ENCODE results near the gene RD3L.

Gene RD3L

DNA sequence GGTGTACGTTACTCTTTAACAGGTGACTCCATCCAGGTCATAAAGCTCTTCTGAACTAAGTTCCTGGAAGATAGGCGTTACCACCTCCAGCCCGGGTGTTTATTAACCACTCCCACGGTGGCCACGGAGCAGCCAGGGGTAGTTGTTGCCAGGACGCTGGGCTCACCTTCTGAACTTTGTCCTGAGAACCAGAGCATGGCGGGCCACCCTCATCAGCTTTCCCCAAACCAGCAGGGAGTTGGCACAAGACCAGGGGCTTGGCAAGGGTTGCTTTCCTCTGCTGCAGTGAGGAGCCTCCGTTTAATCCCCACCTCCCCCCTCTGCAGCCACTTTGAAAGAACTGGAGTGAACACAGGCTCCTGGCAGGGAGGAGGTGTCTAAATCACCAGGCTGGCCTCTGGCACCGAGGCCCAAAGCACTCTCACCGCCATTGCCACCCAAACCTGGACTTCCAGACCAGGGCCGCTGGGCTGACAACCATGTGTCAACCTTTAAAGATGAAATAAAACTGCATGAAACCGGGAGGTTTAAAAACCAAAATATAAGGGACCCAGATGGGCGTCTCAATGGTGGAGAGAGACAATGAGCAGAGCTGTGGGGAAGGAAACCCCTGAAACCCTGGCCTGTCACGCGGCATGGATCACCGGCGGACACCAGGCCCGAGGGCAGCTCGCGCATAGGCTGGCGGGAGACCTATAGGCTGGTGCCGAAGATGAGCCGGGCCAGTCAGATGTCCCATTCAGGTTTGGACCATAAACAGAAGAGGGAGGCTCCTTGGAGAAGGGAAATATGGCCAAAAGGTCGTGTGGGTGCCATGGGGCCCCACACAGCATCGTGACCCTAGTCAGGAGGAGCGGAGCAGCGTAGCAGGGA is 45.0 kb downstream of the RD3L start:
- DNase-seq: no peak

DNA sequence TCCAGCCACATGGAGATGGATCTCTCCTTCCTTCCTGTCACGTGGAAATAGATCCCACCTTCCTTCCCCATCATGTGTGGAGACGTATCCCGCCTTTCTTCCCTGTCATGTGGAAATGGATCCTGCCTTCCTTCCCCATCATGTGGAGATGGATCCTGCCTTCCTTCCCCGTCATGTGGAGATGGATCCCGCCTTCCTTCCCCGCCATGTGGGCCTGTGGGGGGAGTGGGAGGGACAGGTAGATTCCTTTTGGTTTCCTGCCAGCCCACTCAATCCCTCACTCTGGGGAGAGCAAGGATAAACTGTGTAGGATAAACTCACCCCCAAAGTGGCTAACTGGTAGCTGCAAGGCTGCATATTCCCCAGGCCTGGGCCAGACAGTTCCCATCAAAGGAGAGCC is 45.8 kb downstream of the RD3L start:
- ChIA-PET POLR2A (no interaction called here), CTCF (interaction anchor here (1.4 to 2.1 kb wide), 2 partner anchors 16 to 92 kb away, joined by 3 to 4 read pairs; no protein-coding TSS in a partner anchor)
- peaks cover 0 to 2% (median under 1%) of the 10 kb centered on the region in 4 experiments for H3K4me1 ChIP-seq (ENCODE audit: control extremely low read depth in 1 of 4, control insufficient read depth in 4 of 4, insufficient read depth in 4 of 4, low read length in 3 of 4)
- no peak overlapping the region for H3K27ac ChIP-seq (ENCODE audit: insufficient read depth in 1 of 2, low read depth in 1 of 2, low read length in 2 of 2, poor library complexity in 1 of 2, severe bottlenecking in 2 of 2)
- H3K27me3 ChIP-seq (replicated peaks in 2 of 5; ENCODE audit: control insufficient read depth in 4 of 5, insufficient read depth in 5 of 5, low read length in 4 of 5): peaks cover 0 to 6% (median 0%) of the 10 kb centered on the region in 5 experiments
- H3K9me3 ChIP-seq (ENCODE audit: control extremely low read depth in 1 of 5, control insufficient read depth in 4 of 5, insufficient read depth in 2 of 5, low read depth in 1 of 5, low read length in 4 of 5): peaks cover 0 to 3% (median 0%) of the 10 kb centered on the region in 5 experiments
- no peaks in the 10 kb centered on the region for H3K36me3 ChIP-seq (ENCODE audit: control insufficient read depth in 4 of 4, insufficient read depth in 4 of 4, low read length in 3 of 4)
- H3K4me3 ChIP-seq (ENCODE audit: control insufficient read depth in 1 of 7, extremely low read depth in 1 of 7, insufficient read depth in 4 of 7, low read depth in 2 of 7, low read length in 6 of 7): no peak overlapping the region
- 77% methylated on average over 5 of the region's 6 CpGs for WGBS (ENCODE audit: insufficient coverage)
- DNase-seq: no peak

More for the DNA sequence above, 45.0 kb downstream of the RD3L start:
- peaks cover 0 to 6% (median 0%) of the 10 kb centered on the region in 5 experiments for H3K27me3 ChIP-seq (replicated peaks in 2 of 5; ENCODE audit: control insufficient read depth in 4 of 5, insufficient read depth in 5 of 5, low read length in 4 of 5)
- H3K4me1 ChIP-seq (ENCODE audit: control extremely low read depth in 1 of 4, control insufficient read depth in 4 of 4, insufficient read depth in 4 of 4, low read length in 3 of 4): peaks cover 0 to 2% (median under 1%) of the 10 kb centered on the region in 4 experiments
- ChIA-PET CTCF (interaction anchor here (0.7 to 2.1 kb wide), 3 partner anchors 17 to 93 kb away, joined by 3 to 4 read pairs (median 3); no protein-coding TSS in a partner anchor), POLR2A (no interaction called here)
- H3K9me3 ChIP-seq (ENCODE audit: control extremely low read depth in 1 of 5, control insufficient read depth in 4 of 5, insufficient read depth in 2 of 5, low read depth in 1 of 5, low read length in 4 of 5): peaks cover 0 to 3% (median 0%) of the 10 kb centered on the region in 5 experiments
- 96% methylated on average over 23 of the region's 27 CpGs for WGBS (ENCODE audit: insufficient coverage)
- H3K27ac ChIP-seq (ENCODE audit: insufficient read depth in 1 of 2, low read depth in 1 of 2, low read length in 2 of 2, poor library complexity in 1 of 2, severe bottlenecking in 2 of 2): no peak overlapping the region
- no peaks in the 10 kb centered on the region for H3K36me3 ChIP-seq (ENCODE audit: control insufficient read depth in 4 of 4, insufficient read depth in 4 of 4, low read length in 3 of 4)
- H3K4me3 ChIP-seq (ENCODE audit: control insufficient read depth in 1 of 7, extremely low read depth in 1 of 7, insufficient read depth in 4 of 7, low read depth in 2 of 7, low read length in 6 of 7): no peak overlapping the region

DNA sequence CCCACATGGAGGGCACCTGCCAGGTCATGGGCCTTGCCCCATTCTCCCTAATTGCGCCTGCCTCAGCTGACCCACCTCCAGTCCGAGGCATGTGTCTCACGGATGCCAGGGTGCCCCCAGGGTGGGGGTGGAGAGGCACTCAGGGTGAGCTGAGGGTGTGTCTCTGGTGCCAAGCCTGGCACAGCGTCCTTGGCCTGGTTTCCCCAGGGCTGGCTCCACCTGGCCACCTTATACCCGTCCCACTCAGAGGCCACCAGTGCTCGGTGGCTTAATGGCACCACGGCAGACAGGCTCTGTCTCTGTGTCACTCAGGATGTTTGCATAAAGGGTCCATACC is 47.6 kb downstream of the RD3L start:
- peaks cover 0 to 3% (median 0%) of the 10 kb centered on the region in 5 experiments for H3K9me3 ChIP-seq (ENCODE audit: control extremely low read depth in 1 of 5, control insufficient read depth in 4 of 5, insufficient read depth in 2 of 5, low read depth in 1 of 5, low read length in 4 of 5)

DNA sequence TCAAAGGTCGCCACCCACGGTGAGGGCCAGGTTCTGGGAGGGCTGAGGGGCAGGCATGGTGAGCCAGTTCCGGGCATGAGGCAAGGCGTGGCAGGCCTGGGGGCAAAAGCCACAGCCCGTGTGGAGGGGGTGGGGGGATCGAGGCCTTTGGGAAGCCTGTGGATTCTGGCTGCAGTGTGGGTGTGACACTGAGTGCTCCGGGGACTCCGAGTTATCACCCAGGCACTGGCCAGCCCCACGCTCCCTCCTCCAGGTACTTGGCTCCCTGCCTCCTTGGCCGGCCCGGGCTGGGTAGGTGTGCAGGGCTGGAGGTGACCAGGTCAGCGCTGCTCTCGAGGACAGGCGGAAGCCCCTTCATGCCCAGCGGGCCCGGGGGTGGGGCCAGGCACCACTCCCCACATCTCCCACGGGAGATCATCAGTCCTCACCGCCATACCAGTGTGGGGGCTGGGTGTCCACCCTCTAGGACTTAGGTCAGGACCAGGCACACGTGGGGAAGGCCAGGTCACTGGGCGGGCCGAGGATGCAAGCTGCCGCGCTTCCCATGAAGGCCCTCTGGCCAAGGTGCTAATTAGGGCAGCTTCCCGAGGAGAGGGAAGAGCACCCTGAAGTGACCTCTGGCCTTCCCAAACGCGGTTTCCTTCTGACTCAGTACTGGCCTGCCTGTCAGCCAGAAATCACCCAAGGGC is 48.2 kb downstream of the RD3L start:
- no peaks in the 10 kb centered on the region for H3K36me3 ChIP-seq (ENCODE audit: control insufficient read depth in 4 of 4, insufficient read depth in 4 of 4, low read length in 3 of 4)
- WGBS (ENCODE audit: insufficient coverage): 90% methylated on average over 21 of the region's 26 CpGs
- peaks cover 0 to 3% (median 0%) of the 10 kb centered on the region in 5 experiments for H3K9me3 ChIP-seq (ENCODE audit: control extremely low read depth in 1 of 5, control insufficient read depth in 4 of 5, insufficient read depth in 2 of 5, low read depth in 1 of 5, low read length in 4 of 5)
- ChIA-PET CTCF (interaction anchor here (1.3 kb wide), 1 partner anchor 11 kb away, joined by 4 read pairs; no protein-coding TSS in a partner anchor), POLR2A (no interaction called here)
- H3K4me1 ChIP-seq (ENCODE audit: control extremely low read depth in 1 of 4, control insufficient read depth in 4 of 4, insufficient read depth in 4 of 4, low read length in 3 of 4): no peaks in the 10 kb centered on the region
- peaks cover 0 to 6% (median 0%) of the 10 kb centered on the region in 5 experiments for H3K27me3 ChIP-seq (replicated peaks in 2 of 5; ENCODE audit: control insufficient read depth in 4 of 5, insufficient read depth in 5 of 5, low read length in 4 of 5)
- no peak overlapping the region for H3K27ac ChIP-seq (ENCODE audit: insufficient read depth in 1 of 2, low read depth in 1 of 2, low read length in 2 of 2, poor library complexity in 1 of 2, severe bottlenecking in 2 of 2)
- no peak overlapping the region for H3K4me3 ChIP-seq (ENCODE audit: control insufficient read depth in 1 of 7, extremely low read depth in 1 of 7, insufficient read depth in 4 of 7, low read depth in 2 of 7, low read length in 6 of 7)
- DNase-seq: no peak

More for the DNA sequence above, 47.6 kb downstream of the RD3L start:
- Histone ChIP-seq H3K27ac (ENCODE audit: insufficient read depth in 1 of 2, low read depth in 1 of 2, low read length in 2 of 2, poor library complexity in 1 of 2, severe bottlenecking in 2 of 2) (no peak overlapping the region), H3K4me3 (ENCODE audit: control insufficient read depth in 1 of 7, extremely low read depth in 1 of 7, insufficient read depth in 4 of 7, low read depth in 2 of 7, low read length in 6 of 7) (no peak overlapping the region), H3K27me3 (replicated peaks in 2 of 5; ENCODE audit: control insufficient read depth in 4 of 5, insufficient read depth in 5 of 5, low read length in 4 of 5) (peaks cover 0 to 6% (median 0%) of the 10 kb centered on the region in 5 experiments), H3K4me1 (ENCODE audit: control extremely low read depth in 1 of 4, control insufficient read depth in 4 of 4, insufficient read depth in 4 of 4, low read length in 3 of 4) (no peaks in the 10 kb centered on the region), H3K36me3 (ENCODE audit: control insufficient read depth in 4 of 4, insufficient read depth in 4 of 4, low read length in 3 of 4) (no peaks in the 10 kb centered on the region)
- CTCF ChIA-PET: interaction anchor here (1.3 kb wide), 1 partner anchor 10 kb away, joined by 4 read pairs; no protein-coding TSS in a partner anchor
- DNase-seq: no peak
- WGBS (ENCODE audit: insufficient coverage): 98% methylated on average over 5 of the region's 7 CpGs
- POLR2A ChIA-PET: no interaction called here

DNA sequence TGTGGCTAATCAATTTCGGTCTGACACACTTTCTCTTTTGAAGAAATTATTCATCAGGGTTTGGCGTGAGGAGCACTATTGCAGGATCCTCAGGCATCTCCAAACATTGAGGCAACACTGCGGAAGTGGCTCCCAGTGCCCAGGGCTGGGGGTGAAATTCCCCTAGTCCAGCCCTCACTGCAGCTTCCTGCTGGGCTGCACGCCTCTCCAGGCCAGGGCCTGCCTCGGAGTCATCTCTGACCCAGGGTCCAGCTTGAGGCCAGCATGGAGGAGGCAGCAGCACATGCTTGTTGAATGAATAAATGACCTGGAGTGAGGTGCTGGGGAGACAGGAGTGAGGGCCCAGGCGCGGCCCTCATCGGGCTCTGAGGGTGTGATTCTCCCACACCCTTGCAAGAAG is 50.1 kb downstream of the RD3L start:
- 90% methylated on average over 6 of the region's 8 CpGs for WGBS (ENCODE audit: insufficient coverage)
- ChIA-PET POLR2A (no interaction called here), CTCF (interaction anchor here (2.4 kb wide), 1 partner anchor 9 kb away, joined by 8 read pairs; no protein-coding TSS in a partner anchor)
- H3K27ac ChIP-seq (ENCODE audit: insufficient read depth in 1 of 2, low read depth in 1 of 2, low read length in 2 of 2, poor library complexity in 1 of 2, severe bottlenecking in 2 of 2): no peak overlapping the region
- H3K9me3 ChIP-seq (ENCODE audit: control extremely low read depth in 1 of 5, control insufficient read depth in 4 of 5, insufficient read depth in 2 of 5, low read depth in 1 of 5, low read length in 4 of 5): peaks cover 0 to 3% (median 0%) of the 10 kb centered on the region in 5 experiments
- H3K36me3 ChIP-seq (ENCODE audit: control insufficient read depth in 4 of 4, insufficient read depth in 4 of 4, low read length in 3 of 4): no peaks in the 10 kb centered on the region
- no peaks in the 10 kb centered on the region for H3K4me1 ChIP-seq (ENCODE audit: control extremely low read depth in 1 of 4, control insufficient read depth in 4 of 4, insufficient read depth in 4 of 4, low read length in 3 of 4)
- DNase-seq: no peak
- H3K4me3 ChIP-seq (ENCODE audit: control insufficient read depth in 1 of 7, extremely low read depth in 1 of 7, insufficient read depth in 4 of 7, low read depth in 2 of 7, low read length in 6 of 7): no peak overlapping the region
- peaks cover 0 to 6% (median 0%) of the 10 kb centered on the region in 5 experiments for H3K27me3 ChIP-seq (replicated peaks in 2 of 5; ENCODE audit: control insufficient read depth in 4 of 5, insufficient read depth in 5 of 5, low read length in 4 of 5)

DNA sequence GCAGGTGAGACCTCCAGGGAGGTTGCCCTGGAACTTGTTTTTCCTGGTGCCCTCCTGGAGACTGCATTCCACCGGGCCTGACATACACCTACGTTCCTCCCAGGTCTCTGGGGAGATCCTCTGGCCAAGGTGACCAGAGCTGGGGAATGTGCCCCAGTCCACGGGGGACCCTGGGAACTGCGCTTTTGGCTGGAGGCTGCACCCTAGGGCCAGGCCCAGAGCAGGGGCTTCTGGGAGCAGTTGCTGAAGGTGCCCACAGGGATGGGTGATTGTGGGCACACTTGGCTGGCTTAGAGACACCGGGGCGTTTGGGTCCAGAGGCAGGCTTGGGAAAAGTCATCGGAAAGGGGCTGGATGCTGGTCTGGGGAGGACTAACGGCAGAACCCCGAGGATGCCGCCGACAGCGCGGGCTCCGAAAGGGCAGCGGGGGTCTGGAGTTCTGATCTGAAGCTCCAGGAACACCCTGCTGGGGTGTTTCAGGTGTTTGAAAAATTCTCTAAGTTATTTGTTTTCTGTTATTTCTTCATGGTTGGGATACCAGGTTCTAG is 50.6 kb downstream of the RD3L start:
- CTCF ChIA-PET: interaction anchor here (2.4 kb wide), 1 partner anchor 9 kb away, joined by 8 read pairs; no protein-coding TSS in a partner anchor

More for the DNA sequence above, 50.6 kb downstream of the RD3L start:
- WGBS (ENCODE audit: insufficient coverage): over 99% methylated on average over 15 of the region's 15 CpGs
- POLR2A ChIA-PET: no interaction called here
- Histone ChIP-seq H3K27me3 (replicated peaks in 2 of 5; ENCODE audit: control insufficient read depth in 4 of 5, insufficient read depth in 5 of 5, low read length in 4 of 5) (peaks cover 0 to 5% (median 0%) of the 10 kb centered on the region in 5 experiments), H3K4me1 (ENCODE audit: control extremely low read depth in 1 of 4, control insufficient read depth in 4 of 4, insufficient read depth in 4 of 4, low read length in 3 of 4) (no peaks in the 10 kb centered on the region), H3K27ac (ENCODE audit: insufficient read depth in 1 of 2, low read depth in 1 of 2, low read length in 2 of 2, poor library complexity in 1 of 2, severe bottlenecking in 2 of 2) (no peak overlapping the region), H3K9me3 (ENCODE audit: control extremely low read depth in 1 of 5, control insufficient read depth in 4 of 5, insufficient read depth in 2 of 5, low read depth in 1 of 5, low read length in 4 of 5) (peaks cover 0 to 3% (median 0%) of the 10 kb centered on the region in 5 experiments), H3K36me3 (ENCODE audit: control insufficient read depth in 4 of 4, insufficient read depth in 4 of 4, low read length in 3 of 4) (no peaks in the 10 kb centered on the region), H3K4me3 (ENCODE audit: control insufficient read depth in 1 of 7, extremely low read depth in 1 of 7, insufficient read depth in 4 of 7, low read depth in 2 of 7, low read length in 6 of 7) (no peak overlapping the region)
- DNase-seq: no peak
